SK-N-SH treated with all-trans-retinoic acid at 6 μM for 48 hours (cell line): ENCODE measurements around the gene ECM2.

ENCODE experiments used
- ATAC-seq: fragments of 200-7000 bp; cut with Tn5 transposase; 3 replicates; pipeline ENCODE4 v1.9.1; 2020; ENCODE audit warnings: mild to moderate bottlenecking, moderate library complexity
- ARNTL ChIP-seq: fragments of 450-650 bp; formaldehyde crosslinking; IDR thresholded peaks from 2 replicates; pipeline ENCODE4 v1.5.0; 2020; ENCODE audit warnings: low read depth, mild to moderate bottlenecking, moderate library complexity, borderline replicate concordance
- BACH2 ChIP-seq: fragments of 250-450 bp; sonication (Bioruptor Pico); IDR thresholded peaks from 2 replicates; pipeline ENCODE4 v1.9.0; 2021; ENCODE audit warnings: mild to moderate bottlenecking, borderline replicate concordance
- CREB5 ChIP-seq: fragments of 250-450 bp; sonication (Bioruptor Pico); IDR thresholded peaks from 2 replicates; pipeline ENCODE4 v1.5.1; 2020; ENCODE audit warnings: low read depth, mild to moderate bottlenecking, moderate library complexity
- CSDC2 ChIP-seq: fragments of 250-450 bp; sonication (Bioruptor Pico); IDR thresholded peaks from 2 replicates; pipeline ENCODE4 v1.5.0; 2020; ENCODE audit warnings: mild to moderate bottlenecking, moderate library complexity
- ESRRG ChIP-seq: fragments of 250-450 bp; sonication (Bioruptor Pico); IDR thresholded peaks from 2 replicates; pipeline ENCODE4 v1.6.1; 2021; ENCODE audit warnings: mild to moderate bottlenecking
- ISL1 ChIP-seq: fragments of 250-450 bp; sonication (Bioruptor Pico); IDR thresholded peaks from 2 replicates; pipeline ENCODE4 v2.1.2; 2022; ENCODE audit warnings: mild to moderate bottlenecking, moderate library complexity
- PATZ1 ChIP-seq: fragments of 250-450 bp; sonication (Bioruptor Pico); IDR thresholded peaks from 2 replicates; pipeline ENCODE4 v1.8.0; 2020; ENCODE audit warnings: mild to moderate bottlenecking, moderate library complexity, borderline replicate concordance
- PPARA ChIP-seq: fragments of 250-450 bp; sonication (Bioruptor Pico); IDR thresholded peaks from 2 replicates; pipeline ENCODE4 v1.5.0; 2020; ENCODE audit warnings: mild to moderate bottlenecking, borderline replicate concordance
- RARB ChIP-seq: fragments of 250-450 bp; sonication (Bioruptor Pico); IDR thresholded peaks from 2 replicates; pipeline ENCODE4 v1.8.0; 2021; ENCODE audit warnings: mild to moderate bottlenecking, moderate library complexity
- SNAI2 ChIP-seq: fragments of 250-450 bp; sonication (Bioruptor Pico); IDR thresholded peaks from 2 replicates; pipeline ENCODE4 v1.5.0; 2020; ENCODE audit warnings: mild to moderate bottlenecking, moderate library complexity
- TCF4 ChIP-seq: fragments of 250-450 bp; sonication (Bioruptor Pico); IDR thresholded peaks from 2 replicates; pipeline ENCODE4 v1.8.0; 2021; ENCODE audit warnings: mild to moderate bottlenecking, moderate library complexity, borderline replicate concordance
- TOX ChIP-seq: fragments of 250-450 bp; sonication (Bioruptor Pico); IDR thresholded peaks from 2 replicates; pipeline ENCODE4 v1.8.0; 2021; ENCODE audit warnings: mild to moderate bottlenecking, moderate library complexity, borderline replicate concordance
- ZFP3 ChIP-seq: fragments of 250-450 bp; sonication (Bioruptor Pico); IDR thresholded peaks from 2 replicates; pipeline ENCODE4 v1.5.0; 2020; ENCODE audit warnings: mild to moderate bottlenecking, moderate library complexity
- ZFP30 ChIP-seq: fragments of 450-650 bp; formaldehyde crosslinking; IDR thresholded peaks from 2 replicates; pipeline ENCODE4 v1.5.0; 2022; ENCODE audit warnings: mild to moderate bottlenecking, moderate library complexity
- ZNF70 ChIP-seq: fragments of 450-650 bp; formaldehyde crosslinking; IDR thresholded peaks from 2 replicates; pipeline ENCODE4 v1.5.0; 2020; ENCODE audit warnings: mild to moderate bottlenecking, moderate library complexity
- ZNF8 ChIP-seq: fragments of 450-650 bp; formaldehyde crosslinking; IDR thresholded peaks from 2 replicates; pipeline ENCODE4 v1.5.0; 2020; ENCODE audit warnings: mild to moderate bottlenecking, moderate library complexity
- TF ChIP-seq, protein P1 (sequence below): fragments of 250-450 bp; sonication (Bioruptor Pico); IDR thresholded peaks from 2 replicates; pipeline ENCODE4 v1.8.0; 2021; ENCODE audit warnings: low read depth, mild to moderate bottlenecking, moderate library complexity, borderline replicate concordance
- TF ChIP-seq, protein P2 (sequence below): fragments of 250-450 bp; sonication (Bioruptor Pico); IDR thresholded peaks from 2 replicates; pipeline ENCODE4 v1.5.1; 2021; ENCODE audit warnings: mild to moderate bottlenecking, moderate library complexity

Gene ECM2

GRCh38 chr9:92547356-92547755, 11.6 kb upstream of the ECM2 start:
- ATAC-seq = no peak

DNA sequence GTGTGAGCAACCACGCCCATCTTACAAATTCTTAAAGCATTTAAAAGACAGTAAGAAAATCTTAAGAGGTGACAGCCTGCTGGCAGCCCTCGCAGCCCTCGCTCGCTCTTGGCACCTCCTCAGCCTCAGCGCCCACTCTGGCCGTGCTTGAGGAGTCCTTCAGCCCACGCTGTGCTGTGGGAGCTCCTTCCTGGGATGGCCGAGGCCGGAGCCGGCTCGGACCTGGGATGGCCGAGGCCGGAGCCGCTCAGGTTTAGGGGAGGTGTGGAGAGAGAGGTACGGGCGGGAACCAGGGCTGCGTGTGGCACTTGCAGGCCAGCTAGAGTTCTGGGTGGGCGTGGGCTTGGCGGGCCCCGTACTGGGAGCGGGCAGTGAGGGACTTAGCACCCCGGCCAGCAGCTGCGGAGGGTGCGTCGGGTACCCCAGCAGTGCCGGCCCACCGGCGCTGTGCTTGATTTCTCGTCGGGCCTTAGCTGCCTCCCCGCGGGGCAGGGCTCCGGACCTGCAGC, 9.3 kb upstream of the ECM2 start:
- no peak for ATAC-seq
- TF ChIP-seq PPARA (CRISPR knock-in tag) (no peak), CSDC2 (CRISPR knock-in tag) (no peak), PATZ1 (CRISPR knock-in tag) (no peak)

More at GRCh38 chr9:92547356-92547755, 11.6 kb upstream of the ECM2 start:
- TF ChIP-seq ZNF70 (CRISPR knock-in tag) (no peak), TOX (CRISPR knock-in tag) (no peak), CREB5 (CRISPR knock-in tag) (no peak), ZFP3 (CRISPR knock-in tag) (no peak), ARNTL (CRISPR knock-in tag) (no peak), RARB (CRISPR knock-in tag) (no peak), TCF4 (CRISPR knock-in tag) (no peak), CSDC2 (CRISPR knock-in tag) (no peak), SNAI2 (CRISPR knock-in tag) (no peak), PATZ1 (CRISPR knock-in tag) (no peak), ZFP30 (CRISPR knock-in tag) (no peak)

DNA sequence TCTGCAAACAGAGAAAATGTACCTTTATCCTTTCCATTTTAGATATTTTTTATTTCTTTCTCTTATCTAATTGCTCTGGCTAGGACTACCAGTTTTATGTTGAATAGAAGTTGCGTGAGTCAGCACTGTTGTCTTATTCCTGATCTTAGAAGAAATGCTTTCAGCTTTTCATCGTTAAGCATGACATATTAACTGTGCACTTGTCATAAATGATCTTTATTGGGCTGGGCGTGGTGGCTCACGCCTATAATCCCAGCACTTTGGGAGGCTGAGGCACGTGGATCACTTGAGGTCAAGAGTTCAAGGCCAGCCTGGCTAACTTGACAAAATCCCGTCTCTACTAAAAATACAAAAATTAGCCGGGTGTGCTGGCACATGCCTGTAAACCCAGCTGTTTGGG, 8.2 kb upstream of the ECM2 start:
- TF ChIP-seq RARB (CRISPR knock-in tag) (no peak), ZNF8 (CRISPR knock-in tag) (no peak), PATZ1 (CRISPR knock-in tag) (no peak), BACH2 (no peak)
- TF ChIP-seq, all 23 proteins: peak for 0
- no peak for ATAC-seq

GRCh38 chr9:92538541-92538940, 2.8 kb upstream of the ECM2 start:
- no peak for ATAC-seq
- TF ChIP-seq ISL1 (CRISPR knock-in tag) = no peak
- no peak for TF ChIP-seq TCF4 (CRISPR knock-in tag)
- no peak for TF ChIP-seq ZFP3 (CRISPR knock-in tag)
- TF ChIP-seq PATZ1 (CRISPR knock-in tag) = no peak
- TF ChIP-seq, protein P1, sequence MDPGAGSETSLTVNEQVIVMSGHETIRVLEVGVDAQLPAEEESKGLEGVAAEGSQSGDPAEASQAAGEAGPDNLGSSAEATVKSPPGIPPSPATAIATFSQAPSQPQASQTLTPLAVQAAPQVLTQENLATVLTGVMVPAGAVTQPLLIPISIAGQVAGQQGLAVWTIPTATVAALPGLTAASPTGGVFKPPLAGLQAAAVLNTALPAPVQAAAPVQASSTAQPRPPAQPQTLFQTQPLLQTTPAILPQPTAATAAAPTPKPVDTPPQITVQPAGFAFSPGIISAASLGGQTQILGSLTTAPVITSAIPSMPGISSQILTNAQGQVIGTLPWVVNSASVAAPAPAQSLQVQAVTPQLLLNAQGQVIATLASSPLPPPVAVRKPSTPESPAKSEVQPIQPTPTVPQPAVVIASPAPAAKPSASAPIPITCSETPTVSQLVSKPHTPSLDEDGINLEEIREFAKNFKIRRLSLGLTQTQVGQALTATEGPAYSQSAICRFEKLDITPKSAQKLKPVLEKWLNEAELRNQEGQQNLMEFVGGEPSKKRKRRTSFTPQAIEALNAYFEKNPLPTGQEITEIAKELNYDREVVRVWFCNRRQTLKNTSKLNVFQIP (CRISPR knock-in tag) = no peak
- TF ChIP-seq TOX (CRISPR knock-in tag) = no peak
- TF ChIP-seq PPARA (CRISPR knock-in tag) = no peak
- TF ChIP-seq, protein P2, sequence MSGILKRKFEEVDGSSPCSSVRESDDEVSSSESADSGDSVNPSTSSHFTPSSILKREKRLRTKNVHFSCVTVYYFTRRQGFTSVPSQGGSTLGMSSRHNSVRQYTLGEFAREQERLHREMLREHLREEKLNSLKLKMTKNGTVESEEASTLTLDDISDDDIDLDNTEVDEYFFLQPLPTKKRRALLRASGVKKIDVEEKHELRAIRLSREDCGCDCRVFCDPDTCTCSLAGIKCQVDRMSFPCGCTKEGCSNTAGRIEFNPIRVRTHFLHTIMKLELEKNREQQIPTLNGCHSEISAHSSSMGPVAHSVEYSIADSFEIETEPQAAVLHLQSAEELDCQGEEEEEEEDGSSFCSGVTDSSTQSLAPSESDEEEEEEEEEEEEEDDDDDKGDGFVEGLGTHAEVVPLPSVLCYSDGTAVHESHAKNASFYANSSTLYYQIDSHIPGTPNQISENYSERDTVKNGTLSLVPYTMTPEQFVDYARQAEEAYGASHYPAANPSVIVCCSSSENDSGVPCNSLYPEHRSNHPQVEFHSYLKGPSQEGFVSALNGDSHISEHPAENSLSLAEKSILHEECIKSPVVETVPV (CRISPR knock-in tag) = no peak
- TF ChIP-seq ESRRG (CRISPR knock-in tag) = no peak
